ENCODE results near the gene PKN2. TPM values are rescaled to one million over a fixed set of nuclear protein-coding genes. Genes with fewer than 3 reads are reported as not detected.

Gene PKN2
- total RNA-seq, 1 experiment from 2014 or later: 32.6 TPM

GRCh38 chr1:88685259-88685620, 1.2 kb downstream of the PKN2 start:
- POLR2A ChIA-PET: interaction anchor here (0.6 to 1.3 kb wide), 4 partner anchors 8 to 237 kb away, joined by 3 to 4 read pairs (median 4); no protein-coding TSS in a partner anchor
- TF ChIP-seq KAT7 (CRISPR knock-in tag; IDR thresholded peaks at IDR 0.05; ENCODE audit: borderline replicate concordance) (no peak), JAZF1 (CRISPR knock-in tag; IDR thresholded peaks at IDR 0.05) (no peak), ZNF263 (CRISPR knock-in tag; IDR thresholded peaks at IDR 0.05; ENCODE audit: low read depth) (no peak), ATF6 (CRISPR knock-in tag; IDR thresholded peaks at IDR 0.05) (no peak), NFE2L1 (CRISPR knock-in tag; IDR thresholded peaks at IDR 0.05) (no peak)
- no peaks in the 10 kb centered on the region for H3K27me3 Mint-ChIP-seq (ENCODE audit: low read depth)
- peak overlapping the region; percentile 85 for H3K27ac Mint-ChIP-seq
- H3K36me3 Mint-ChIP-seq: no peaks in the 10 kb centered on the region
- peak overlapping the region; percentile 98 for H3K4me3 Mint-ChIP-seq
- no peaks in the 10 kb centered on the region for H3K9me3 Mint-ChIP-seq
- peaks cover 13% of the 10 kb centered on the region for H3K4me1 Mint-ChIP-seq
- DNase-seq (ENCODE audit: low spot score) (no peak), ATAC-seq (no peak)
- CTCF ChIA-PET: interaction anchor here (0.6 to 3.8 kb wide), 3 partner anchors 30 to 52 kb away, joined by 3 to 17 read pairs (median 4); no protein-coding TSS in a partner anchor

- POLR2A ChIA-PET: no interaction called here
- CTCF ChIA-PET: no interaction called here
- Mint-ChIP-seq H3K27me3 (ENCODE audit: low read depth) (no peaks in the 10 kb centered on the region), H3K27ac (peak overlapping the region; percentile 54), H3K4me1 (peaks cover 16% of the 10 kb centered on the region), H3K9me3 (no peaks in the 10 kb centered on the region), H3K4me3 (no peak overlapping the region), H3K36me3 (no peaks in the 10 kb centered on the region)
- ATAC-seq: no peak
- no peak for DNase-seq (ENCODE audit: low spot score)
- TF ChIP-seq GTF2I (CRISPR knock-in tag; conservative IDR thresholded peaks at IDR 0.05): no peak
- TF ChIP-seq RELA (CRISPR knock-in tag; IDR thresholded peaks at IDR 0.05; ENCODE audit: borderline replicate concordance): no peak
These were observed 7.5 kb downstream of the PKN2 start for GRCh38 chr1:88691540-88691939.

- CTCF ChIA-PET: no interaction called here
- peaks cover 5% of the 10 kb centered on the region; the same call in 1 of the 2 replicates for H3K9me3 Mint-ChIP-seq
These were observed 11.7 kb downstream of the PKN2 start for GRCh38 chr1:88695781-88696180.

GRCh38 chr1:88697503-88697902, 13.4 kb downstream of the PKN2 start:
- Mint-ChIP-seq H3K9me3 (peaks cover 5% of the 10 kb centered on the region; the same call in 1 of the 2 replicates), H3K4me3 (no peak overlapping the region), H3K4me1 (peaks cover 26% of the 10 kb centered on the region), H3K36me3 (no peaks in the 10 kb centered on the region; the same call in 1 of the 2 replicates), H3K27ac (peak overlapping the region; percentile 28; the same call in 1 of the 2 replicates), H3K27me3 (ENCODE audit: low read depth) (no peaks in the 10 kb centered on the region)
- ATAC-seq: no peak
- ChIA-PET CTCF (no interaction called here), POLR2A (interaction anchor here (2.5 kb wide), 1 partner anchor 13 kb away, joined by 8 read pairs; the partner anchor contains the start of gene PKN2)
- no peak for DNase-seq (ENCODE audit: low spot score)
- TF ChIP-seq ZNF512 (CRISPR knock-in tag; IDR thresholded peaks at IDR 0.05; ENCODE audit: borderline replicate concordance) (no peak), MAX (CRISPR knock-in tag; IDR thresholded peaks at IDR 0.05) (no peak), MLX (CRISPR knock-in tag; IDR thresholded peaks at IDR 0.05) (no peak), ERG (CRISPR knock-in tag; IDR thresholded peaks at IDR 0.05) (no peak), FOXJ3 (CRISPR knock-in tag; IDR thresholded peaks at IDR 0.05; ENCODE audit: borderline replicate concordance) (no peak), ATF3 (CRISPR knock-in tag; conservative IDR thresholded peaks at IDR 0.05) (no peak), ZMAT4 (CRISPR knock-in tag; IDR thresholded peaks at IDR 0.05) (no peak), ZNF138 (CRISPR knock-in tag; conservative IDR thresholded peaks at IDR 0.05) (no peak)

More at GRCh38 chr1:88695781-88696180, 11.7 kb downstream of the PKN2 start:
- Mint-ChIP-seq H3K4me1 (peaks cover 26% of the 10 kb centered on the region), H3K27ac (no peak overlapping the region; the same call in 1 of the 2 replicates), H3K4me3 (no peak overlapping the region), H3K27me3 (ENCODE audit: low read depth) (no peaks in the 10 kb centered on the region), H3K36me3 (no peaks in the 10 kb centered on the region; the same call in 1 of the 2 replicates)
- no peak for ATAC-seq
- no peak for TF ChIP-seq MAX (CRISPR knock-in tag; IDR thresholded peaks at IDR 0.05)
- no peak for TF ChIP-seq HMGXB4 (CRISPR knock-in tag; IDR thresholded peaks at IDR 0.05)
- no peak for DNase-seq (ENCODE audit: low spot score)
- POLR2A ChIA-PET: interaction anchor here (2.5 kb wide), 1 partner anchor 12 kb away, joined by 8 read pairs; the partner anchor contains the start of gene PKN2

Measured in WTC11 (cell line).